Epithelial cell of proximal tubule (primary cell): Measurements from ENCODE around the gene NFASC. TPM values are rescaled to one million over a fixed set of nuclear protein-coding genes. Genes with fewer than 3 reads are reported as not detected.

Experiments used
- DNase-seq: peaks from one replicate; pipeline ENCODE4 v3.0.0-alpha.2; 2011; ENCODE audit warnings: low read depth
- H3K4me3 ChIP-seq: 2 replicates; pipeline ENCODE4 v1.5.1; 2011; ENCODE audit warnings: low read depth, mild to moderate bottlenecking, low read length
- total RNA-seq: library from RNA; depleted of rRNA; stranded (reverse); fragments of >200 nt; gene quantifications from 2 replicates; pipeline ENCODE4 v1.2.3, GENCODE V29; 2015
- TF ChIP-seq, protein P1 (sequence below): conservative IDR thresholded peaks from 2 replicates; pipeline ENCODE4 v1.5.1; 2012; ENCODE audit warnings: low read depth, mild to moderate bottlenecking, low read length

Gene NFASC
- total RNA-seq, 1 donor from 2014 or later = 0.29 TPM

DNA sequence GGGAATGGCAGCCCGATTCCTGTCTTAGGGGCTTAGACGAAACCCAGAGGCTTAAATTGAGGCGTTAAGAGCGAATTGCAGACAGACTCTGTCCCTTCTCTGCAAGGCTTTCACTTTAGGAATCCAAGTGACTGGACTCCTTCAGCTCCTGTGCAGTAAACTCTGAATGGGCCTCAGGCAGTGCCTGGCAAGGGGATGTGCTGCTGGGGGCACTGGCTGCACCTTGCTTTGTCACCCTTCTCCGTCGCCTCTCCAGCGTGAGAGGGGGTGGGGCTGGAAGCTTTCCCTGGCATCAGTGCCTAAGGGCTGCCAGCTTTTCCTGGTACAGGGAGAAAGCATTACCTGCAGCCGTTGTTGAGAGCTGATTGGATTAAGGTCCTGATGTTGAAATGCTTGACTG is 39.9 kb upstream of the NFASC start:
- no peak for DNase-seq
- H3K4me3 ChIP-seq = no peak overlapping the region
- TF ChIP-seq, protein P1, sequence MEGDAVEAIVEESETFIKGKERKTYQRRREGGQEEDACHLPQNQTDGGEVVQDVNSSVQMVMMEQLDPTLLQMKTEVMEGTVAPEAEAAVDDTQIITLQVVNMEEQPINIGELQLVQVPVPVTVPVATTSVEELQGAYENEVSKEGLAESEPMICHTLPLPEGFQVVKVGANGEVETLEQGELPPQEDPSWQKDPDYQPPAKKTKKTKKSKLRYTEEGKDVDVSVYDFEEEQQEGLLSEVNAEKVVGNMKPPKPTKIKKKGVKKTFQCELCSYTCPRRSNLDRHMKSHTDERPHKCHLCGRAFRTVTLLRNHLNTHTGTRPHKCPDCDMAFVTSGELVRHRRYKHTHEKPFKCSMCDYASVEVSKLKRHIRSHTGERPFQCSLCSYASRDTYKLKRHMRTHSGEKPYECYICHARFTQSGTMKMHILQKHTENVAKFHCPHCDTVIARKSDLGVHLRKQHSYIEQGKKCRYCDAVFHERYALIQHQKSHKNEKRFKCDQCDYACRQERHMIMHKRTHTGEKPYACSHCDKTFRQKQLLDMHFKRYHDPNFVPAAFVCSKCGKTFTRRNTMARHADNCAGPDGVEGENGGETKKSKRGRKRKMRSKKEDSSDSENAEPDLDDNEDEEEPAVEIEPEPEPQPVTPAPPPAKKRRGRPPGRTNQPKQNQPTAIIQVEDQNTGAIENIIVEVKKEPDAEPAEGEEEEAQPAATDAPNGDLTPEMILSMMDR = no peak

DNA sequence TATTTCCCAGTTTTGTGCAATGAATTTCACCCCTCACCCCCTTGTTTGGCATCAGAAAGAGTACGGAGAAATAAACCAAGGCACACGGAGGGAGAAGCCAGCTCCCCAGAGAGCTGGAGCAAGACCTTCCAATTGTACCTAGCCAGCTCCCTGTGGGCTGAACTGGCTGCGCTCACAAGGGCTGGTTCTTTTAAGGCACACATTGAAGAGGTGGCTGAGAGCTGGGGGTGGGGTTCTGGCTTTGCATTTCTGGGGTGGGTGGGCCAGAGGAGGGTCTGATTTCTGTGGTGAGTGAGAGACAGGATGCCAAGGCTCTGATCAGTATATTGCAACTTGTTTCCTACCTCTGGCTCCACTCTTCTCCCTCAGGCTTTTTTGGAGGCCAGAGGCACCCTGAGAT is 39.5 kb upstream of the NFASC start:
- H3K4me3 ChIP-seq = no peak overlapping the region
- TF ChIP-seq, protein P1 = no peak
- DNase-seq = no peak

DNA sequence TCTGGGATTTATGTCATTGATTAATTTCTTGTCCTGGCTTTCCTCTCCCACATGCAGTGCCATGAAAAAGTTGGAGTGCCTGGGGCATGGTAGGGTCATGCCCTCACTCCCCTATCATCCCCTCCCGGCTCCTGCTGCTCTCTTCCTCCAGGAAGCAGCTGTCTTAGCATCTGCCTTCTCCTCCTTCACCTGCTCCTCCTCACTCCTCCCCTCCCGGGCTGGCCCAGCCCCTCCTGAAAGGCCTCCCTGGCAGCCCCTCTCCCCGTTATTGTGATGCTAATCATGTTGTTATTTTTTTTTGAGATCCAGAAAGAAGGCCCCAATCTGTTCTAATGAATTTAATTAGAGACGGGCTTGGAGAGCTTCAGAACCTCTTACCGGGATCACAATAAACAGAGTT is 36.3 kb upstream of the NFASC start:
- no peak overlapping the region for H3K4me3 ChIP-seq
- no peak for DNase-seq
- TF ChIP-seq, protein P1 = no peak

DNA sequence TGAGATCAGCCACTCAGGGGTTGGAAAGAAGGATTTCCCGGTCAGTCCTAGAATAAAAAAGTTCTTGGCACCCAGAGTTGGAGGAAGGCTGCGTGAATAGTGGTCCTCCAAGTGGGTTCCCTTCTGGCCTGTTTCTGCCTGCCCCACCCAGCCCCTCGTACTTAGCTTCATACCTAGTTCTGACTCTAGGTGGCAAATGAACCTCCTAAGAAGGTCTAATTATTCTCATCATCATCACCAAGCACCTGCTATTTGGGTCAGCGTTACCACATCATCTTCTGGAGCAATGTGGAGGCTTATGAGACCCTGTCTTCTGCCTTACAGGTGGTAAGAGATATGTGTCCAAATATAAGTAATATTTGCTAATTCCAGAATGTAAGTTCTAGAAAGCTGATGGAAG is 35.9 kb upstream of the NFASC start:
- TF ChIP-seq, protein P1 = no peak
- no peak overlapping the region for H3K4me3 ChIP-seq
- no peak for DNase-seq

DNA sequence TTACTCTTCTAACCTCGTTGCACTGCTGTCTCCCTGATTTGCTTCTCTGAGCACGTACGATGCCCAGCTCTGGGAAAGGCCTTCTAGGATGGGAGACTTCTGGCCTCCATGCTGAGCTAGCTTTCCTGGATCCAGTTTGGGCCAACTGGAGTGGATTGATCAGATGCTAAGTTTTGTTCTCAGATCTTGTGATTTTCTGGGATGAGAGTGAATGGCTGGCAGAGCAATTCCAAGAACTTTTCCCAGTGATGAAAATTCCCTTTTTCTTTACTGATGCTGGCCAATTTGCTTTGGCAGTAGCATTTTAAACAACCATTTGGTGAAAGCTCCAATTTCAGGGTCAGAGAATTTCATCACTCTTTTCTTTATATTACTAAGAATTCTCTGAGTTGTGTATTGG is 34.9 kb upstream of the NFASC start:
- DNase-seq = no peak
- TF ChIP-seq, protein P1 = no peak

DNA sequence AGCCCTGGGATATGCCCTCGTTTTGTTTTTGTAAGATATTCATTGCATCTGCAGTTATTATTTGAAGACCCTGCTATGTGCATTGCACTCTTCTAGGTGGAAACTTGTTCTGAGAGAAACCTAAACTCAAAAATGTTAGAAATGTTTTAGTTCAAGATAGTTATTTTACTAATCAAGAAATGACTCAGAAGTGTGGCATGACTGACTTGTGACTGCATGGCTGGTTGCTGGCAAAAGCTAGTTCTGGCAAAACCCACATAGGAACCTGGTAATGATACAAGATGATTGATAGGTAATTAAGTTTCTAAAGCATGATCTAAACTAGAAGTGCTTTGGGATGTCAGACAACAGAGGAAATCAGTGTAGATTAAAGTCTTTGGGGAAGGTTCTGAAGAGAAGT is 33.8 kb upstream of the NFASC start:
- no peak overlapping the region for H3K4me3 ChIP-seq
- TF ChIP-seq, protein P1 = no peak
- no peak for DNase-seq

More for the DNA sequence above, 34.9 kb upstream of the NFASC start:
- no peak overlapping the region for H3K4me3 ChIP-seq

DNA sequence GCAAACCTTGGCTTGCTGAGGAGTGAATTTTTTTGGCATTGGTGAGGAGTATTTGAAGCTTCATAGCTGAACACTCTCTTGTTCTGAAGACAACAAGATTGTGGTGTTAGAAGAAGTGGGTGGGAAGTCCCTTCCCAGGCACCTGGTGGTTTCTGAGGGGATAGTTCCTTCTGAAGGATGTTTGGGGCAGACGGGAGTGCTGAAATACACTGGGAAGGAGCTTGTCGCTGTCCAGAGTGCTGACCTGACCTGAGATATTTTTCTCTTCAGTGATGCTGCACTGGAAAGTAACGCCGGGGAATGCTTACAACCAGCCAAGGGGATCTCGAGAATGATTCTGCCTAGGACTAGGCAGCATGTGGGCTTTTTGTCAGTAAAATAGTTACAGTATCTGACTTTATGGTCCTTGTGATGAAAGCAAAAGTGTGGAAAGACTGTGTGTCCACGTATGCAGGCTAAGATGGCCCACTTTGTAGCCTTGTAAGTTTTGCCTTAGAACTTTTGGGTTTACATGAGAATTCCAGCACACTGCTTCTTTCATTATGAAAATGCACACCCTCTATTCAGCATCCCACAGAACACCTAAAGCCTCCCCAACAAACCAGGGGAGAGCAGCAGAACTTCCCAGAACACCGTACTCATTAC is 33.1 kb upstream of the NFASC start:
- no peak overlapping the region for H3K4me3 ChIP-seq
- DNase-seq = no peak
- TF ChIP-seq, protein P1 = peak; percentile 8
